GM12865 (cell line): Measurements from ENCODE around the gene RABGAP1L.
"Not testable (repeated sequence)": the region's sequence is repeated elsewhere in the genome, so short reads cannot be mapped to it uniquely, and the experiment has no call there.

Source experiments
- DNase-seq: peaks from one replicate; pipeline ENCODE4 v3.0.0; 2010; ENCODE audit warnings: low read depth
- H3K4me3 ChIP-seq: 2 replicates; pipeline ENCODE4 v1.5.1; 2011; ENCODE audit warnings: mild to moderate bottlenecking, low read depth, low read length, control low read depth
- CTCF ChIP-seq: IDR thresholded peaks from 2 replicates; pipeline ENCODE4 v1.5.1; 2011; ENCODE audit warnings: low read length, control low read depth, low read depth, inconsistent platforms; ENCODE audit not compliant: insufficient read depth; ENCODE audit errors: missing control alignments

RABGAP1L gene

GRCh38 chr1:174626031-174627025 is 467.0 kb downstream of the RABGAP1L start:
- no peak for TF ChIP-seq CTCF
- no peak overlapping the region for H3K4me3 ChIP-seq
- DNase-seq: no peak

GRCh38 chr1:174637487-174637886 is 478.2 kb downstream of the RABGAP1L start:
- TF ChIP-seq CTCF: no peak
- no peak overlapping the region for H3K4me3 ChIP-seq
- DNase-seq: no peak

GRCh38 chr1:174639461-174639860 is 480.1 kb downstream of the RABGAP1L start:
- DNase-seq: no peak
- TF ChIP-seq CTCF: no peak
- H3K4me3 ChIP-seq: no peak overlapping the region

GRCh38 chr1:174640783-174641182 is 481.5 kb downstream of the RABGAP1L start:
- no peak for TF ChIP-seq CTCF

GRCh38 chr1:174642393-174642792 is 483.1 kb downstream of the RABGAP1L start:
- H3K4me3 ChIP-seq: no peak overlapping the region
- no peak for DNase-seq
- no peak for TF ChIP-seq CTCF

More at GRCh38 chr1:174640783-174641182, 481.5 kb downstream of the RABGAP1L start:
- DNase-seq: no peak
- no peak overlapping the region for H3K4me3 ChIP-seq

- TF ChIP-seq CTCF: no peak
- H3K4me3 ChIP-seq: no peak overlapping the region
- no peak for DNase-seq
Measured at GRCh38 chr1:174643206-174643605, 483.9 kb downstream of the RABGAP1L start.

- H3K4me3 ChIP-seq, DNase-seq: not testable (repeated sequence)
Measured at GRCh38 chr1:174649572-174649971, 490.3 kb downstream of the RABGAP1L start.
